ENCODE data around the gene RASGRF2.
A peak's percentile ranks its signal among the peaks of the same experiment; 100 is the strongest.

Gene RASGRF2, protein sequence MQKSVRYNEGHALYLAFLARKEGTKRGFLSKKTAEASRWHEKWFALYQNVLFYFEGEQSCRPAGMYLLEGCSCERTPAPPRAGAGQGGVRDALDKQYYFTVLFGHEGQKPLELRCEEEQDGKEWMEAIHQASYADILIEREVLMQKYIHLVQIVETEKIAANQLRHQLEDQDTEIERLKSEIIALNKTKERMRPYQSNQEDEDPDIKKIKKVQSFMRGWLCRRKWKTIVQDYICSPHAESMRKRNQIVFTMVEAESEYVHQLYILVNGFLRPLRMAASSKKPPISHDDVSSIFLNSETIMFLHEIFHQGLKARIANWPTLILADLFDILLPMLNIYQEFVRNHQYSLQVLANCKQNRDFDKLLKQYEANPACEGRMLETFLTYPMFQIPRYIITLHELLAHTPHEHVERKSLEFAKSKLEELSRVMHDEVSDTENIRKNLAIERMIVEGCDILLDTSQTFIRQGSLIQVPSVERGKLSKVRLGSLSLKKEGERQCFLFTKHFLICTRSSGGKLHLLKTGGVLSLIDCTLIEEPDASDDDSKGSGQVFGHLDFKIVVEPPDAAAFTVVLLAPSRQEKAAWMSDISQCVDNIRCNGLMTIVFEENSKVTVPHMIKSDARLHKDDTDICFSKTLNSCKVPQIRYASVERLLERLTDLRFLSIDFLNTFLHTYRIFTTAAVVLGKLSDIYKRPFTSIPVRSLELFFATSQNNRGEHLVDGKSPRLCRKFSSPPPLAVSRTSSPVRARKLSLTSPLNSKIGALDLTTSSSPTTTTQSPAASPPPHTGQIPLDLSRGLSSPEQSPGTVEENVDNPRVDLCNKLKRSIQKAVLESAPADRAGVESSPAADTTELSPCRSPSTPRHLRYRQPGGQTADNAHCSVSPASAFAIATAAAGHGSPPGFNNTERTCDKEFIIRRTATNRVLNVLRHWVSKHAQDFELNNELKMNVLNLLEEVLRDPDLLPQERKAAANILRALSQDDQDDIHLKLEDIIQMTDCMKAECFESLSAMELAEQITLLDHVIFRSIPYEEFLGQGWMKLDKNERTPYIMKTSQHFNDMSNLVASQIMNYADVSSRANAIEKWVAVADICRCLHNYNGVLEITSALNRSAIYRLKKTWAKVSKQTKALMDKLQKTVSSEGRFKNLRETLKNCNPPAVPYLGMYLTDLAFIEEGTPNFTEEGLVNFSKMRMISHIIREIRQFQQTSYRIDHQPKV (N-terminal part only)

DNA sequence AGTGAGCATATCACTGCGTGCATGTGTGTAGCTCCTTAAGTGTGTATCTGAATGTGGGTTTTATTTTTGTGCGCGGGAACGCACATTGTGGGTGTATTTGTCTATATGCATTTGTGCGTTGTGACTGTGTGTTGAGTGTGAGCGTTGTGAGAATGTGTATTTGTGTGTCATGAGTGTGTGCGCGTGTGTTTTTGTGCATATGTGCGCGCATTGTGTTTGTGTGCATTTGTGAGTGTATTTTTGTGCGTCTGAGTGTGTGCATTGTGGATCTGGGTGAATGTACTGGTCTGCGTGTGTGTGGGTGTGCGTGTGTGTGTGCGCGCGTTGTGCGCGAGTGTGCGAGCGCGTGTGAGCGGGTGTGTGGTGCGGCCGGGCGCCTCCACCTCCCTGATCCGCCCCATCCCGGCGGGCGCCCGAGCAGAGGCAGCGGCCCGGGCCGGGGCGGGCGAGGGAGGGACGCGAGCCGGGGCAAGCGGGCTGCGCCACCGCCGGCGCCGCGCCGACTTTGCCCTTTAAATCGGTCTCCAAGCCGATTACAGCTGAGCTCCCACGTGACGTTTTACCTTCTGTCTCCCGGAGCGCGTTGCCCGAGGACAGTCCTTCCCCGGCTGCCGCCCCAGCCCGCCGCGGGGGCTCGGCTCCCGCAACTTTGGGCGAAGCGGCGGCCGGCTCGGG lies at the start of gene RASGRF2:
TSS of gene RASGRF2 (plus strand) at position 596 of the 675 bp plus-strand sequence. CDS start 376 bp downstream, outside the sequence.
- peak; percentile 71 for DNase-seq

DNA sequence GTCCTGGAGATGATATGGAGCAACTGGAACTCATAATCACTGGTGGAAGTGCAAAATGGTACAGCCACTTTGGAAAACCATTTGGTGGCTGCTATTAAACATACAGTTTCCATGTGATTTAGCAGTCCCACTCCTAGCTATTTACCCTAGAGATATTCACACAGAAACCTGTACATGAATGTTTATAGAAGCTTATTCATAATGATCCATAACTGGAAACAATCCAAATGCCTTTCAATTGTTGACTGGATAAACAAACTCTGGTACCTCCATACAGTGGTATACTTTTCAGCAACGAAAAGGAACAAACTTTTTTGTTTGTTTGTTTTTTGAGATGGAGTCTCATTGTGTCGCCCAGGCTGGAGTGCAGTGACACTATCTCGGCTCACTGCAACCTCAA lies 47.7 kb upstream of the RASGRF2 start:
- no peak for DNase-seq

GRCh38 chr5:80915716-80916115 lies 44.4 kb upstream of the RASGRF2 start:
- DNase-seq: no peak

- DNase-seq: no peak
Observed at GRCh38 chr5:80916676-80917075, 43.5 kb upstream of the RASGRF2 start.

- no peak for DNase-seq
Observed at GRCh38 chr5:80917631-80918030, 42.5 kb upstream of the RASGRF2 start.

DNA sequence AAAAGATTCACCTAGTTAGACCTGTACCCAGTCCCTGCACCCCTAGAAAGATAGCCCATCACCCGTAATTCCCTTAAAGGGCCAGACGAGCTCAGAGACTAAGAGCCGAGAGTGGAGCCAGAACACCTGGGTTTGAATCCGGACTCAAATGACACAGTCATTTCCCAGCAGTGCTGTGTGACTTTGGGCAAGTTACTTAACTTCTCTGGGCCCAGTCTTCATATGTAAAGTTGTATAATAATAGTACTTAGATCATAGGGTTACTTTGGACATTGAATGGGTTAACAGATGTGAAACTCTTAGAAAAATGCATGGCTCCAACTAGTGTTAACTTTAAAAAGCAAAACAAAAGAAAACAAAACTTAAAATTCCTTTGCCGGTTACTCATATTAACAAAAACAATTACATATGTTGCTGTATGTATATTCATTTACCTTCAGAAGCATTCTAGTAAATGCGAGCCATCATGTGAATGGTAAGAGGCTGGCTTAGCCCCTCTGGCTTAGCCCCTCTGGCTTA lies 40.4 kb upstream of the RASGRF2 start:
- no peak for DNase-seq

- no peak for DNase-seq
Observed at GRCh38 chr5:80920333-80920732, 39.8 kb upstream of the RASGRF2 start.

DNA sequence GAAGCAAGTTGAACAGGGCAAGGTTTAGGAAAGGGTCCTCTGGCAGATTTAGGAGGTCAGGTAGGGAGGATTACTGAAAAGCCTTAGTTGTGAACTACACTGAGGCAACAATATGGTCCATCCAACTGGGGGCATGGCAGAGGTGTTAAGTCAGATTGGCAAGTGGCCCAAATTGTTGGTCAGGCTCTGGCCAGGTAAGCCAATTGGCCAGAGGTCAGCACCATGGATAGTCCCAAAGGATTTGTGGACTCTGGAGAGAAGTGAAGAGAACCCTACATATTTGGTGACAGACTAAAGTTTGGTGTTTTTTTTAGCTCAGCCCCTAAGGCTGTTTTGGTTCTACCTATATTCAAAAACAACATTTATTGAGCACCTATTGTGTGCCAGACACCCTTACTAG lies 39.1 kb upstream of the RASGRF2 start:
- no peak for DNase-seq

GRCh38 chr5:80925931-80926330 lies 34.2 kb upstream of the RASGRF2 start:
- DNase-seq: no peak

GRCh38 chr5:80926536-80926935 lies 33.6 kb upstream of the RASGRF2 start:
- DNase-seq: no peak

DNA sequence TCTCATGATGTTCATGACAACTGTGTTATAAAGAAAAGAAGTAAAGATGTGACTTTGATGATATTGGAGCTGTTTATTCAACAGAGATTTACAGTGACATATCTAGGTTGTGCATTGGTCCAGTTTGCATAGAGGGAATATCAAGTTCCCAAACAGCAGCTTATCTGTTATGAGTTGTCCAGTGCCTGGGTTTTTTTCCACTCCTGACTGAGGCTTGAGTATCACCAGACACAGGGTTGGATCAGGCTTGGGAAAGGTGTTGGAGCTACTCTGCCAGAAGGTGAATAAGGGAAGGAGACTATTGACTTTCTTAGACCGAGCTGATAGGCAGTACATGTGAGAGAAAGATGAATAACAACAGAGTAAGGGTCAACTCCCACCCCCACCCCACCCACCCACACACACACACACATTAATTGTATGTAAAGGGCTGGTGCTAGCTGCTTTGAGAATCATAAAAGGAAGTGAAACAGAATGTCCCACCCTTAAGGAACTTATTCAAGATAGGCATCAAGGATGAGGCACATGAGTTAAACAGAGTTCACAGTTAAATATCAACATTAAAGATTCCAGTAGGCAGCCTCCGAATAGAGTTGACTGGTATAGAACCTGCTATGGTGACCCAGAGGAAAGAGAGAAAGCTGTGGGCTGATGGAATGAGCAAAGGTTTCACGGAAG lies 33.0 kb upstream of the RASGRF2 start:
- no peak for DNase-seq

- no peak for DNase-seq
Observed at GRCh38 chr5:80928073-80928472, 32.1 kb upstream of the RASGRF2 start.

GRCh38 chr5:80930940-80931339 lies 29.2 kb upstream of the RASGRF2 start:
- no peak for DNase-seq

DNA sequence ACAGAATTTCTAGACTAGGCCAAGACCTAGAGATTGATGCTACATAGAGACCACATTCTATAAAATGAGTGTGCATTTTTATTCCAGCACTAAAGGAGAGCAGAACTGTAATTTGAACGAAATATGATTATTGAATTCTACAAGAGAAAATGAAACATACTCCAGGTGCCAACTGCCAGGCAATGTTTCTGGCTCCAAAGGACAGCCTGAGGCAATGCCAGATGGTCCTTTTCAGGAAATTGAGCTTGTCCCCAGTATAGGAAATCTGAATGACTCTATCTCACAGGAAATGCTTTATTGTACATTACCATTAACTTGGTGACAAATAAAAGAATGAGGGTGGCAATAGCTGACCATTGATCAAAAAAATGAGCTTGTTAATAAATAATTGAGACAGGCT lies 28.8 kb upstream of the RASGRF2 start:
- no peak for DNase-seq

GRCh38 chr5:80933036-80933435 lies 27.1 kb upstream of the RASGRF2 start:
- DNase-seq: no peak

DNA sequence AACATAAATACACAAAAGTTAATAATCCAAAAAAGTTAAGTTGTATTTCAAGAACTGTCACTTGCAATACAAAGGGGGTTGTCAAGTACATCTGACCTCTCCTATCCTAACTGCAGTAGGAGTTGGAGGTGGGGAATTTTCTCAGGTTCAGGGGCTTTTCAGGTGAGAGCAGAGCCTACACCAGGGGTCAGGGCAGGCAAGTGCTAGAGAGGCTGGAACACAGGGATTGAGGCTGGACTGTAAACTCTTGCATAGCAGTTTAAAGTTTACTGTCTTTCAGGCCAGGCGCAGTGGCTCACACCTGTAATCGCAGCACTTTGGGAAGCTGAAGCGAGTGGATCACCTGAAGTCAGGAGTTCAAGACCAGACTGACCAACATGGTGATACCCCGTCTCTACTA lies 25.4 kb upstream of the RASGRF2 start:
- peak; percentile 23 for DNase-seq

DNA sequence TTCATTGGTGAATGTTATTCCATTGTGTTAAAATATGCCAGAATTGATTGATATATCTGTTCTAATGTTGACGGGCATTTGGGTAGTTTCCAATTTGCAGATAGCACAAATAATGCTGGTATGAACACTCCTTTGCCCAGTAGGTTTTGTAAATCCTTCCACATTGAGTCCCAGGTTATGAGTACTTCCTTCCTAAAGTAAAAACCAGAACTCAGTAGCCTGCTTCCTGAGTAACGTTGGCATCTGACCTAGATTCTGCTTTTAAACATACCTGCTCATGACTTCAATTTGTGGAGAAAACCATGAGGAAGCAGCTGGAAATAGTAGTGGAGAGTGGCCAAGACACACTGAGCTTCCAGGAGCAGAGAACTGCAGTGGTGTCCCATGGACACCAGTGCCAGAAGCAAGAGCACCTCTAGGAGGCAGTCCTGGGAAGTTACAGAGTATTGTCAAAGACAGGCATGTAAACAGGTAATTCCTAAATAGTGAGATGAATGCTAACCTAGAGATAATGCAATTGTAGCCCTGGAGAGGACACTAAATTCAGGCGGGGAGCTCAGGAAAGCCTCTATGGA lies 24.3 kb upstream of the RASGRF2 start:
- peak; percentile 30 for DNase-seq

DNA sequence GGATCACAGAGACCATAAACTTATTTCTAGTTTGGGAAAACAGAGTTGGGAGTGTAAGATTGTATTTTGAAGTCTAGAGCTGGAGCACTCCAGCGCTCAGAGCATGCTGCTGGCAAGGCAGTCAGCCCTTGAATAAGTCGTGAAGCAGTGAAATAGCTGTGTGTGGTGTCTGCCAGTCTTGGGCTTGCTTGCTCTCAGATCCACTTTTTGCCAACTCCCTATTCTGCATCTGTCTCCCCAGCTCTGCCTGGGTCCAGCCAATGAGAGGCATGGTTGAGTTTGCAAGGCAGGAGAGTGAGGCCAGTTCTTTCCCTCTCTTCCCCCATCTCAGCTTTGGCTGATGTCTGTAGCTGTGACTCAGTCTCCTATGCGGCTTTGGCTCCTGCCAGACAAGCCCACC lies 23.3 kb upstream of the RASGRF2 start:
- no peak for DNase-seq

DNA sequence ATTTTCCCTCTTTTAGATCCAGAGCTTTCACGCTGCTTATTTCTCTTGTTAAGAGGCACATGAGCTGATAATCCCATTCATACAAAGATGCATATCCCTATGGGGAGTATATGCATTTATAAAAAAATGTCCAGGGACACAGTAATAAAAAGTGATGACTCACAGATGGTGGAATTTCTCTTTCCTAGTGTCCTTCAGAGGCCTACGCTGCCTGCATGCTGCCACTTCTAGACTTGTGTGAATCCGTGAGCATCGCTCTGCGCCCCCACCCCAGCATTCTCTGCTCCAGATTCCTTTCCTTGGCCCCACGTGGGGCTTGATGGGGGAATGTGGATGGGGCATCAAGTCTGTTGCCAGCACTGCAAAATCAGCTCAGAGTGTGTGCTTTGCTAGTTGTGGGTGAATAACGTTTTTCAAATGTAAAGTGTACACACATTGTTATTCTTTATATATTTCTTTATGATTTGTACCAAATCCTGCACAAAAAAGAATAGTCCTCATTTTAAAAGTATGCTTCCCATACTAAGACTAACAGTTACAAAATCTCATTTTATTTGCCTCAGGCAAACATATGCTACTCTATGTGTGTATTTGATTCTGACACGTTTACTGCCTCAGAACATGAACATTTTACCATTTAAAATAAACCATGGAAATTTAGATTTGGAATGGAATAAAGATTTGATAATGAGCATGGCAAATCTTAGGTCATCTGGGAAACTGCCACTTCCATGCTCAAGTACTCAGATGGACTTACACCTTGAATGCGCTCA lies 22.4 kb upstream of the RASGRF2 start:
- no peak for DNase-seq

DNA sequence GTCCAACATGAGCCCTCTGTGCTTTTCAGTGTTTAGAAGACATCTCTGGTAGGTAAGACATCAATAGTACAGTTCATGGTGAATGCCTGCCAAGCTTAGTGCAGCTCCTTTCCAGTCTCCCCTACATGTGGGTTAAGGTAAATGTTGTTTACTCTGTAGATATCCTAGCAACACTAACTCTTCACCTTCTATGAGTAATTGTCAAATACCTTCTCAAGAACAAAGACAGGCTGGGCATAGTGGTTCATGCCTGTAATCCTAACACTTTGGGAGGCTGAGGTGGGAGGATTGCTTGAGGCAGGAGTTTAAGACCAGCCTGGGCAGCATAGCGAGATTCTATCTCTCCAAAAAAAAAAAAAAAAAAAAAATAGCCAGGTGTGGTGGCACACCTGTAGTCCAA lies 18.7 kb upstream of the RASGRF2 start:
- DNase-seq: no peak

DNA sequence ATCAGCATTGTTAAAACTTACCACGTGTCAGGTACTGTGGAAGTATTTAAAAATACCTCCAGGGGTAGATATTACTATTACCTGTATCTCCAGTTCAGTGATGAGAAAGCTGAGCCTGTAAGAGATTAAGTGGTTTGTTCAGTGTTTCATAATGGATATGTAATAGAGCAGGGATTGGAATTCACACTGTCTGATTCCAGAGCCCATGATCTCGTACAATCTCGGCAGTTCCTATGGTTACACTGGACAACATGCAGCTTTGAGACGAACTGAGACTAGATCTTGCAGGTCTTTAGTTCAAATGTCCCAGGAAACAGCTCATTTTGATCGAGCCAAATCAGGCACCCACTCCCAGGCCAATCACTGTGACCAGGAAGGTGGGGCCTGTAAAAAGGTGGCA lies 8.8 kb upstream of the RASGRF2 start:
- no peak for DNase-seq
